T-cell (primary cell): ENCODE results near the gene DSCAM. TPM values are rescaled to one million over a fixed set of nuclear protein-coding genes. Genes with fewer than 3 reads are reported as not detected.

ENCODE experiments used
- ATAC-seq, 4 experiments: fragments of 200-7000 bp in 3 of 4; fragments of 150-1000 bp in 1 of 4; cut with Tn5 transposase; replicated peaks in 1 of 4; 1 replicate in 3 of 4; 2 replicates in 1 of 4; pipeline ENCODE4 v1.10.0; 2021; ENCODE audit warnings: moderate library complexity in 3 of 4, mild to moderate bottlenecking in 2 of 4, moderate number of reproducible peaks in 1 of 4
- CTCF ChIA-PET, 2 donors: fragments of 300-600 bp; sonication (Branson Sonifier 250); formaldehyde crosslinking; loops; one replicate each; lab custom pipeline; 2022; ENCODE audit warnings: antibody characterized with exemption in 2 of 2; lab: Charles Lee
- POLR2A ChIA-PET, 2 donors: fragments of 300-600 bp; sonication (Branson Sonifier 250); formaldehyde crosslinking; loops; one replicate each; lab custom pipeline; 2022; ENCODE audit warnings: antibody characterized with exemption in 2 of 2; lab: Charles Lee
- DNase-seq, 35 experiments: peaks; one replicate each; pipeline versions ENCODE4 v3.0.0 to v3.0.0-alpha.2; 2013 to 2023
- H3K27ac ChIP-seq: one replicate; pipeline ENCODE4 v1.5.1; 2013; ENCODE audit warnings: low read length
- H3K27me3 ChIP-seq, 2 experiments: replicated peaks in 1 of 2; 1 replicate in 1 of 2; 2 replicates in 1 of 2; pipeline versions ENCODE4 v1.6.1 to v1.7.0; 2013; ENCODE audit warnings: low read length in 1 of 2, mixed read lengths in 1 of 2; ENCODE audit not compliant: control insufficient read depth in 2 of 2, insufficient read depth in 2 of 2; ENCODE audit errors: extremely low read depth in 1 of 2
- H3K36me3 ChIP-seq, 2 donors: 1 replicate in 1 of 2; 2 replicates in 1 of 2; pipeline versions ENCODE4 v1.6.1 to v1.7.0; 2013; ENCODE audit warnings: low read length in 1 of 2; ENCODE audit not compliant: control insufficient read depth in 2 of 2, insufficient read depth in 1 of 2; ENCODE audit errors: extremely low read depth in 1 of 2
- H3K4me1 ChIP-seq, 2 experiments: 1 replicate in 1 of 2; 2 replicates in 1 of 2; pipeline versions ENCODE4 v1.6.1 to v1.7.0; 2013; ENCODE audit warnings: low read length in 2 of 2, mixed read lengths in 1 of 2; ENCODE audit not compliant: insufficient read depth in 2 of 2, control insufficient read depth in 1 of 2; ENCODE audit errors: extremely low read depth in 1 of 2
- H3K4me3 ChIP-seq, 2 donors: 1 replicate in 1 of 2; 2 replicates in 1 of 2; pipeline versions ENCODE4 v1.5.1 to v1.7.0; 2013; ENCODE audit warnings: mild to moderate bottlenecking in 2 of 2, low read length in 1 of 2, moderate library complexity in 1 of 2; ENCODE audit not compliant: control insufficient read depth in 1 of 2; ENCODE audit errors: extremely low read depth in 1 of 2
- H3K9me3 ChIP-seq: 2 replicates; pipeline ENCODE4 v1.7.0; 2013
- H3K27ac Mint-ChIP-seq, 2 donors: one replicate each; pipeline ENCODE4 v1.8.0; 2020 to 2021; ENCODE audit warnings: mild to moderate bottlenecking in 2 of 2, mixed read lengths in 2 of 2
- H3K27me3 Mint-ChIP-seq, 2 donors: one replicate each; pipeline ENCODE4 v1.8.0; 2021 to 2022; ENCODE audit warnings: mixed read lengths in 2 of 2
- H3K36me3 Mint-ChIP-seq: one replicate; pipeline ENCODE4 v1.8.0; 2021; ENCODE audit warnings: mixed read lengths
- H3K4me1 Mint-ChIP-seq, 3 donors: one replicate each; pipeline ENCODE4 v1.8.0; 2020 to 2022; ENCODE audit warnings: mixed read lengths in 3 of 3, mild to moderate bottlenecking in 1 of 3
- H3K4me3 Mint-ChIP-seq, 3 donors: one replicate each; pipeline ENCODE4 v1.8.0; 2020 to 2022; ENCODE audit warnings: mild to moderate bottlenecking in 3 of 3, mixed read lengths in 3 of 3, moderate library complexity in 3 of 3
- H3K9me3 Mint-ChIP-seq, 3 donors: one replicate each; pipeline ENCODE4 v1.8.0; 2020 to 2022; ENCODE audit warnings: mixed read lengths in 3 of 3
- whole genome bisulfite sequencing: methylation state at CpG from one replicate; pipeline ENCODE4 v1.1.5; 2013; ENCODE audit warnings: missing lambda C conversion rate; ENCODE audit not compliant: insufficient coverage; 5-methylcytosine and 5-hydroxymethylcytosine counted together
- total RNA-seq, 35 experiments: library from RNA in 6 of 35; stranded (reverse) in 6 of 35; fragments of 120-200 nt in 1 of 35; gene quantifications; one replicate each; pipeline versions ENCODE4 v1.2.1 to v1.2.4 and lab custom pipeline; 2013 to 2026

The DSCAM gene
- total RNA-seq, 5 donors from 2014 or later (not counting 1 experiment from before 2014, with no cell fraction given) = not detected

GRCh38 chr21:40813918-40814317, 33.0 kb downstream of the DSCAM start:
- WGBS = 83% methylated on average over 1 of the region's 4 CpGs
- Histone ChIP-seq H3K27me3 (no peaks in the 10 kb centered on the region), H3K9me3 (no peaks in the 10 kb centered on the region), H3K4me1 (no peaks in the 10 kb centered on the region), H3K27ac (no peak overlapping the region), H3K36me3 (no peaks in the 10 kb centered on the region), H3K4me3 (no peak overlapping the region)
- H3K4me1 Mint-ChIP-seq = no peaks in the 10 kb centered on the region
- ATAC-seq (no peak), DNase-seq (no peak)
- POLR2A ChIA-PET = no interaction called here
- H3K27ac Mint-ChIP-seq = no peak overlapping the region
- H3K36me3 Mint-ChIP-seq = no peaks in the 10 kb centered on the region
- peaks cover 2 to 6% (median 3%) of the 10 kb centered on the region in 3 donors for H3K9me3 Mint-ChIP-seq
- CTCF ChIA-PET = no interaction called here
- peaks cover 0 to 5% of the 10 kb centered on the region in 2 donors for H3K27me3 Mint-ChIP-seq
- no peak overlapping the region for H3K4me3 Mint-ChIP-seq

- ATAC-seq (no peak), DNase-seq (no peak)
- no peaks in the 10 kb centered on the region for H3K36me3 ChIP-seq
- Mint-ChIP-seq H3K4me1 (no peaks in the 10 kb centered on the region), H3K9me3 (peaks cover 0 to 11% (median 2%) of the 10 kb centered on the region in 3 donors), H3K27ac (no peak overlapping the region), H3K4me3 (no peak overlapping the region), H3K36me3 (no peaks in the 10 kb centered on the region), H3K27me3 (peaks cover 0 to 6% of the 10 kb centered on the region in 2 donors)
- ChIA-PET POLR2A (no interaction called here), CTCF (no interaction called here)
- no peak overlapping the region for H3K27ac ChIP-seq
- H3K9me3 ChIP-seq = no peaks in the 10 kb centered on the region
- H3K4me1 ChIP-seq = no peaks in the 10 kb centered on the region
- 91% methylated on average over 7 of the region's 7 CpGs for WGBS
- H3K4me3 ChIP-seq = no peak overlapping the region
- no peaks in the 10 kb centered on the region for H3K27me3 ChIP-seq
Observed at GRCh38 chr21:40809673-40810197, 37.2 kb downstream of the DSCAM start.

- Mint-ChIP-seq H3K27ac (no peak overlapping the region), H3K9me3 (peaks cover 12 to 24% (median 17%) of the 10 kb centered on the region in 3 donors), H3K27me3 (peaks cover 0 to 7% of the 10 kb centered on the region in 2 donors), H3K4me3 (no peak overlapping the region), H3K4me1 (no peaks in the 10 kb centered on the region), H3K36me3 (no peaks in the 10 kb centered on the region)
- ChIA-PET POLR2A (no interaction called here), CTCF (no interaction called here)
- Histone ChIP-seq H3K4me3 (no peak overlapping the region), H3K27me3 (no peaks in the 10 kb centered on the region), H3K27ac (no peak overlapping the region), H3K9me3 (no peaks in the 10 kb centered on the region), H3K36me3 (no peaks in the 10 kb centered on the region), H3K4me1 (no peaks in the 10 kb centered on the region)
- DNase-seq = no peak
- ATAC-seq = no peak
- WGBS = 60% methylated on average over 1 of the region's 3 CpGs
Observed at GRCh38 chr21:40803101-40803500, 43.9 kb downstream of the DSCAM start.

GRCh38 chr21:40800126-40800525, 46.8 kb downstream of the DSCAM start:
- Mint-ChIP-seq H3K36me3 (no peaks in the 10 kb centered on the region), H3K27ac (no peak overlapping the region), H3K4me1 (no peaks in the 10 kb centered on the region), H3K9me3 (peaks cover 11 to 42% (median 24%) of the 10 kb centered on the region in 3 donors), H3K27me3 (peaks cover 0 to 7% of the 10 kb centered on the region in 2 donors), H3K4me3 (no peak overlapping the region)
- CTCF ChIA-PET = no interaction called here
- Histone ChIP-seq H3K27me3 (no peaks in the 10 kb centered on the region), H3K27ac (no peak overlapping the region), H3K36me3 (no peaks in the 10 kb centered on the region), H3K4me1 (no peaks in the 10 kb centered on the region), H3K9me3 (no peaks in the 10 kb centered on the region), H3K4me3 (no peak overlapping the region)
- WGBS = 57% methylated on average over 1 of the region's 1 CpG
- POLR2A ChIA-PET = no interaction called here
- DNase-seq (no peak), ATAC-seq (no peak)

GRCh38 chr21:40797891-40798290, 49.1 kb downstream of the DSCAM start:
- Histone ChIP-seq H3K27ac (no peak overlapping the region), H3K4me1 (no peaks in the 10 kb centered on the region), H3K4me3 (no peak overlapping the region), H3K36me3 (no peaks in the 10 kb centered on the region), H3K27me3 (no peaks in the 10 kb centered on the region), H3K9me3 (no peaks in the 10 kb centered on the region)
- Mint-ChIP-seq H3K36me3 (no peaks in the 10 kb centered on the region), H3K9me3 (peaks cover 9 to 52% (median 17%) of the 10 kb centered on the region in 3 donors), H3K4me3 (no peak overlapping the region), H3K27ac (no peak overlapping the region), H3K4me1 (no peaks in the 10 kb centered on the region), H3K27me3 (peaks cover 0 to 3% of the 10 kb centered on the region in 2 donors)
- WGBS = no CpG with 5 or more reads among the region's 2 CpGs
- no peak for DNase-seq
- ATAC-seq = no peak
- CTCF ChIA-PET = no interaction called here
- POLR2A ChIA-PET = no interaction called here

- H3K27me3 Mint-ChIP-seq = peaks cover 0 to 6% of the 10 kb centered on the region in 2 donors
- CTCF ChIA-PET = no interaction called here
- no peaks in the 10 kb centered on the region for H3K9me3 ChIP-seq
- no peak overlapping the region for H3K27ac Mint-ChIP-seq
- H3K4me1 Mint-ChIP-seq = no peaks in the 10 kb centered on the region
- H3K4me3 Mint-ChIP-seq = no peak overlapping the region
- H3K4me3 ChIP-seq = no peak overlapping the region
- H3K4me1 ChIP-seq = no peaks in the 10 kb centered on the region
- WGBS = no CpG with 5 or more reads among the region's 1 CpG
- peaks cover 14 to 49% (median 17%) of the 10 kb centered on the region in 3 donors for H3K9me3 Mint-ChIP-seq
- DNase-seq (no peak), ATAC-seq (no peak)
- no peaks in the 10 kb centered on the region for H3K27me3 ChIP-seq
- POLR2A ChIA-PET = no interaction called here
- no peaks in the 10 kb centered on the region for H3K36me3 Mint-ChIP-seq
- H3K36me3 ChIP-seq = no peaks in the 10 kb centered on the region
- H3K27ac ChIP-seq = no peak overlapping the region
Observed at GRCh38 chr21:40797410-40797809, 49.5 kb downstream of the DSCAM start.

- Mint-ChIP-seq H3K36me3 (no peaks in the 10 kb centered on the region), H3K27me3 (peaks cover 0 to 6% of the 10 kb centered on the region in 2 donors), H3K4me1 (no peaks in the 10 kb centered on the region), H3K27ac (no peak overlapping the region), H3K4me3 (no peak overlapping the region), H3K9me3 (peaks cover 14 to 46% (median 15%) of the 10 kb centered on the region in 3 donors)
- Histone ChIP-seq H3K27me3 (no peaks in the 10 kb centered on the region), H3K4me1 (no peaks in the 10 kb centered on the region), H3K4me3 (no peak overlapping the region), H3K36me3 (no peaks in the 10 kb centered on the region), H3K27ac (no peak overlapping the region), H3K9me3 (no peaks in the 10 kb centered on the region)
- ChIA-PET POLR2A (no interaction called here), CTCF (no interaction called here)
- ATAC-seq (no peak), DNase-seq (no peak)
- whole genome bisulfite sequencing = no CpG with 5 or more reads among the region's 1 CpG
Observed at GRCh38 chr21:40796464-40796863, 50.5 kb downstream of the DSCAM start.
